Brain microvascular endothelial cell (primary cell): ENCODE measurements around the gene CCDC33.
A peak's percentile ranks its signal among the peaks of the same experiment; 100 is the strongest.

Experiments used
- DNase-seq: peaks from one replicate; pipeline ENCODE4 v3.0.0-alpha.2; 2020
- H3K27ac ChIP-seq: fragments of 250-450 bp; sonication (Bioruptor Pico); 2 replicates; pipeline ENCODE4 v1.5.1; 2020; ENCODE audit warnings: mild to moderate bottlenecking, moderate library complexity
- H3K27me3 ChIP-seq: fragments of 250-450 bp; sonication (Bioruptor Pico); replicated peaks from 2 replicates; pipeline ENCODE4 v1.5.1; 2020; ENCODE audit warnings: mild to moderate bottlenecking
- H3K36me3 ChIP-seq: fragments of 250-450 bp; sonication (Bioruptor Pico); replicated peaks from 2 replicates; pipeline ENCODE4 v1.5.1; 2020; ENCODE audit warnings: mild to moderate bottlenecking
- H3K4me3 ChIP-seq: 2 replicates; pipeline ENCODE4 v1.5.1; 2011; ENCODE audit warnings: low read depth, mild to moderate bottlenecking, control low read depth, low read length, moderate library complexity
- in situ Hi-C: cut with HindIII; loops from 2 replicates; pipeline ENCODE4 v1.10.0; 2017; ENCODE audit warnings: low sequenced_read_pairs, low pct_ligation_motif_present
- TF ChIP-seq, protein P1 (sequence below): IDR thresholded peaks from 2 replicates; pipeline ENCODE4 v1.5.1; 2011; ENCODE audit warnings: low read depth, mild to moderate bottlenecking, moderate library complexity, low read length, control low read depth, inconsistent platforms; ENCODE audit errors: missing control alignments

The CCDC33 gene

DNA sequence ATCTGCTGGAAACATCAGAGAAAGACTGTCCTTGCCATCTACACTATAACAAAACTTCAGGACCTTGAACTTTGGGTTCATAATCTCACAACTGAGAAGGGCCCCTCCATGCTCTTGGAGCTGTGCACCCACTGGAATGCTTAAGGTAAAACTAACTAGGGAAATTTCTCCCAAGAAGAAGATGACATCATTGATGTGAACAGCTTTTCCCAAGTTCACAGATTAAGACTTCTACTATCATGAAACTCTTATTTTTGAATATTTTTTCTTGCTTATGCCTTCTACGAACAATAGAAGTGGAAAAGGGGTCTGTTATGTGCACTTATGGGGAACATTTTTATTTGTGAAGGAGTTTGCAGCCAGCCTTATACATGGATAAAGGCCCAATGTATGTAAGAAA is 126.4 kb downstream of the CCDC33 start:
- no peak overlapping the region for H3K4me3 ChIP-seq
- in situ Hi-C loops = loop anchor here (25.0 kb wide), 1 partner anchor 400 kb away; no protein-coding TSS in a partner anchor
- no peaks in the 10 kb centered on the region for H3K27me3 ChIP-seq
- TF ChIP-seq, protein P1, sequence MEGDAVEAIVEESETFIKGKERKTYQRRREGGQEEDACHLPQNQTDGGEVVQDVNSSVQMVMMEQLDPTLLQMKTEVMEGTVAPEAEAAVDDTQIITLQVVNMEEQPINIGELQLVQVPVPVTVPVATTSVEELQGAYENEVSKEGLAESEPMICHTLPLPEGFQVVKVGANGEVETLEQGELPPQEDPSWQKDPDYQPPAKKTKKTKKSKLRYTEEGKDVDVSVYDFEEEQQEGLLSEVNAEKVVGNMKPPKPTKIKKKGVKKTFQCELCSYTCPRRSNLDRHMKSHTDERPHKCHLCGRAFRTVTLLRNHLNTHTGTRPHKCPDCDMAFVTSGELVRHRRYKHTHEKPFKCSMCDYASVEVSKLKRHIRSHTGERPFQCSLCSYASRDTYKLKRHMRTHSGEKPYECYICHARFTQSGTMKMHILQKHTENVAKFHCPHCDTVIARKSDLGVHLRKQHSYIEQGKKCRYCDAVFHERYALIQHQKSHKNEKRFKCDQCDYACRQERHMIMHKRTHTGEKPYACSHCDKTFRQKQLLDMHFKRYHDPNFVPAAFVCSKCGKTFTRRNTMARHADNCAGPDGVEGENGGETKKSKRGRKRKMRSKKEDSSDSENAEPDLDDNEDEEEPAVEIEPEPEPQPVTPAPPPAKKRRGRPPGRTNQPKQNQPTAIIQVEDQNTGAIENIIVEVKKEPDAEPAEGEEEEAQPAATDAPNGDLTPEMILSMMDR = no peak
- no peak for DNase-seq
- no peaks in the 10 kb centered on the region for H3K36me3 ChIP-seq
- H3K27ac ChIP-seq = no peak overlapping the region

DNA sequence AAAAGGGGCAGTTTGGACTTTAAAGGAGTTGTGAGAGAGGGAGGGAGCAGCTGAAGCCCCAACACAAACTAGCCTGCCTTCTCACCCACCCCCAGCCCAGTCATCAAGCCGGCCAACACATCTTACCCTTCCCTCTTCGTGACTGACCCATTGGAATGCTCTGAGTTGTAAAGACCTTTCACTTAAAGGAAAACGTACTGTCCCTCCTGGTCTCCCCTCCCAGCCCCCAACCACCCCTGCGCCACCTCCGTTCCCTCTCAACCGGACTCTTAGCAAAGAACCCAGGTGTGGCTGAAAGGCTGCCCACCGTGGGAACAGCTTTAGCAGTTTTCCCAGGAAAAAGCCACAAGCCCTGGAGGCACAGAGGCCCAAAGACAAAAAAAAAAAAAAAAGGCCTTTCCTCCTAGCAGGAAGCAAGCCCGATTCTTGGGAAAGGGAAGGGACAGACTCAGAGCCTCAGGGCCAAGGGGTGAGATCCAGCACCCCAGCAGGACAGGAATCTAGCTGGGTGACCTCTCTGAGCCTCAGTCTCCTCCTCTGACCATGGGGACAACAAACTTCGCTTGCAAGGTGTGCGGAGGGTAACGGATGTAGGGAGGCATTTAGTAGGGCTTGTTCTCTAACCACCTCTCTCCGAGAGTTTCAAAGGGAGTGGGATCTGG is 128.9 kb downstream of the CCDC33 start:
- Histone ChIP-seq H3K36me3 (no peaks in the 10 kb centered on the region), H3K4me3 (peak overlapping the region; percentile 61), H3K27ac (no peak overlapping the region), H3K27me3 (no peaks in the 10 kb centered on the region)
- in situ Hi-C loops = loop anchor here (25.0 kb wide), 1 partner anchor 397 kb away; no protein-coding TSS in a partner anchor
- DNase-seq = no peak
- TF ChIP-seq, protein P1 = no peak

DNA sequence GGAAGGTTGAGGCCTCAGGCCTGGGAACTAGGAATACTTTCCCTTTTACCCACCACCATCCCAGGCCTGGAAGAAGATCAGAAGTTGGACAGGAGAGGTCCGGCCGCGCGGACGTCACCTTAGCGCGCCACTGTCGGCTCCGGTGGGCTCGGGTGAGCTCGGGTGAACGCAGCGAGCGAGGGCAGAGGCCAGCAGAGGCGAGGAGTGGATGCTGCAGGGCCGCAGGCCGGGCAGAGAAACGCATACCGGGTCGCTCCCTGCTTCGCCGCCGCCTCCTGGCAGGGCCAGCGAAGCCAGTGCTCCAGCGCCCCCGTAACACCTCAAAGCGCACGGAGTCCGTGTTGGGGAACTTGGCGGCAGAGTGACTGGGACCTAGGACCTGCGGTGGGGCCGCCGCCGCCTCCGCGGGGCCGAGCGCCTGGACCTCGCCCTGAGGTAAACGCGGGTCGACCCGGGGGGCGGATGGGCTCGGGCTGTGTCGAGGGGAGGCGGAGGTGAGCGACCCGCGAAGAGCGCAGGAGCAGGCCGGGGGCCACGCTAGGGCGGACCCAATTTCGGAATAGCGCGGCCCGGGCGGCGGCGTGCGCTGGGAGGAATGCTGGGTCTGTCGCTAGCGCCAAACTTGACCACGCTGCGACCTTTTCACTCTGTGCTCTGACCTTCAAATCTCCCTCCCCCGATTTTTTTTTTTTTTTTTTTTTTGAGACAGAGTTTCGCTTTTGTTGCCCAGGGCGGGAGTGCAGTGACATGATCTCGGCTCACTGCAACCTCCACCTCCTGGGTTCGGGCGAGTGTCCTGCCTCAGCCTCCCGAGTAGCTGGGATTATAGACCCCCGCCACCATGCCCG is 129.7 kb downstream of the CCDC33 start:
- DNase-seq = peak; percentile 10
- no peak overlapping the region for H3K27ac ChIP-seq
- no peaks in the 10 kb centered on the region for H3K36me3 ChIP-seq
- in situ Hi-C loops = loop anchor here (25.0 kb wide), 1 partner anchor 396 kb away; no protein-coding TSS in a partner anchor
- H3K27me3 ChIP-seq = no peaks in the 10 kb centered on the region
- peak overlapping the region; percentile 61 for H3K4me3 ChIP-seq
- TF ChIP-seq, protein P1 = no peak

DNA sequence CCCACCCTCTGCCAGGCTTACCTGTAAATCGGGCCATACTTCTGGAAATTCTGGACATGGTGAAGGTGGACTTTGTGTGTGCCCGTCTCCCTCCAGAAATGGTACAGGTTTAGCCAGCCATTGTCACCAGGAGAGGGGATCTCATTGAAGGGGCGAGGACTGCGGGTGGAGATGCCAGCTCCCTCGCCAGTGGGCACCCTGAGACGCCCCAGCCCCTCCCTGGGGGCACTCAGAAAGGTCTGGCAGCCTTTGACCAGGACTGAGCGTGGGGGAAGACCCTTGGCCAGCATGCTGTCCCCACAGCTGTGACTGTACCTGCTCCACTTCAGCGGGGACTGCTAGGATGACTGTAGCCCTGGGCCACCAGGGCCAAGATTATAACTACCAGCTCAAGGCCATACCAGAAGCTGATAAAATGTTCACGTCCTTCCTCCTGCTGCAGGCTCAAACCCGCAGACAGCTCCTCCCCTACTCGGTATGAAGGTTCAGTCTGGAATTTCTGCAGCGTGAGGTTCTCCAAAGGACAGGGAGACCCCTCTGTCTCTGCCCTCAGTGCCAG is 131.2 kb downstream of the CCDC33 start, which contains the start of gene CYP11A1:
Gene CYP11A1, minus strand, starts transcription at position 351 of the 559 bp plus-strand sequence. Its CDS starts 61 bp downstream, at position 290.
- Histone ChIP-seq H3K36me3 (no peaks in the 10 kb centered on the region), H3K4me3 (no peak within 1 kb of the TSS), H3K27me3 (no peaks in the 10 kb centered on the region), H3K27ac (no peak within 1 kb of the TSS)
- DNase-seq = no peak
- TF ChIP-seq, protein P1 = no peak
- in situ Hi-C loops = loop anchor here (25.0 kb wide), 1 partner anchor 395 kb away; no protein-coding TSS in a partner anchor

DNA sequence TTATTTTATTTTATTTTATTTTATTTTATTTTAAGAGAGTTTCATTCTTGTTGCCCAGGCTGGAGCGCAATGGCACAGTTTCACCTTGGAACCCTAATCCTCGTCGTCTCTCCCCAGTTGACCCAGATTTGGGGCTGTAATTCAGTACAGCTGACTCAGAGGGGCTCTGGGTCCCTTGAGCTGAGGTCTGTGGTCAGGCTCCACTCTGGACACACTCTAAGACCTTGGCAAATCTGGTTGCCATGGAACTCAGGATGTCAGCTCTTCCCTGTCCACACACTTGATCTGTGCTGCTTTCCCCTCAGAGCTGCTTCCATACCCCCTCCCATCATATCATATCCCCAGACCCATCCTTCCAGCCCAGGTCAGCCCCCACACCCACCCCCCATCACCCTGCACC is 132.0 kb downstream of the CCDC33 start:
- H3K27ac ChIP-seq = no peak overlapping the region
- no peak for DNase-seq
- TF ChIP-seq, protein P1 = no peak
- no peaks in the 10 kb centered on the region for H3K27me3 ChIP-seq
- no peak overlapping the region for H3K4me3 ChIP-seq
- in situ Hi-C loops = loop anchor here (25.0 kb wide), 1 partner anchor 394 kb away; no protein-coding TSS in a partner anchor
- H3K36me3 ChIP-seq = no peaks in the 10 kb centered on the region
